Measurements from ENCODE around the gene GRK5. TPM values are rescaled to one million over a fixed set of nuclear protein-coding genes. Genes with fewer than 3 reads are reported as not detected.

GRK5 gene
- total and polyA plus RNA-seq, 9 of the 15 experiments (the other 6 are each of a cell fraction or from before 2014, with no cell fraction given), result 0.46 to 0.83 (median 0.67) TPM; not detected in 2

DNA sequence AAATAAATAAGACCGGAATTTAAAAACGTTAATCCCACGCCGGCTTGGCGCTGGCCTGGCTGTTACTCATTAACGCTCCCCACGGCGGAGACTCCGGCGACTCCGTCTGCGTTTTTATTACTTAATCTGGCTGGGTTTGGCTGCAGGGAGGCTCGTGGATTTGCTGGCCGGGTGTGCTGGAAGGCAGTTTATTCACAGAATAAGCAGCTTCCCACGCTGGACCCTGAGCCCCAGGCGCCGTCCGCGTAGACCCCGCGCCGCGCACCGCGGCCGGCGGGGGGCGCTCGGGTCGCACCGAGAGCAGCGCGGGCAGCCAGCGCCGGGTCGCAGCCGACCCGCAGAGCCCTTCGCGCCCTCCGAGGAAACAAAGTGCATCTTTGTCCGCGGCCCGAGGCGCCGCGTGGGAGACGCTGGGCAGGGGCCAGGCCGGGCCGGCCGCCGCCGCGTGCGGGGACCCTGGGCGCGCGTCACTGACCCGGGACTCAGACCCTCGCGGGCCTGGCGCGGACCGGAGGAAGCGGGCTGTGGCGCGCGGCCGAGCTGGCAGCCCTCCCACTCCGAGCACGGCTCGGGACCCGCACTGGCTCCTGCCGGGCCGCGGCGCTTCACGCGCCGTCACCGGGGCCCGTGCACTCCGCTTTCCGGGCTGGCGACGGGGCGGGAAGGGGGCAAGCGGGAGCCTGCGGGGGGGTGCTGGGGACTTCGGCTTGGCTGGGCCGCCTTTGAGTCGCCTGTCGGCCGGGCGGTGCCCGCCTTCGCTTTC is 587 bp upstream of the GRK5 start (continued):
- TF ChIP-seq, protein P1, sequence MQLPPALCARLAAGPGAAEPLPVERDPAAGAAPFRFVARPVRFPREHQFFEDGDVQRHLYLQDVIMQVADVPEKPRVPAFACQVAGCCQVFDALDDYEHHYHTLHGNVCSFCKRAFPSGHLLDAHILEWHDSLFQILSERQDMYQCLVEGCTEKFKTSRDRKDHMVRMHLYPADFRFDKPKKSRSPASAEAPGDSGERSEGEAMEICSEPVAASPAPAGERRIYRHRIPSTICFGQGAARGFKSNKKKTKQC (CRISPR knock-in tag; IDR thresholded peaks at IDR 0.05), result no peak
- 0 out of 2 replicates have a peak, but pooled peaks have one; percentile 32 for TF ChIP-seq STAG1 (CRISPR knock-in tag; IDR thresholded peaks at IDR 0.05; ENCODE audit: borderline replicate concordance)
- TF ChIP-seq FOXP1 (CRISPR knock-in tag; IDR thresholded peaks at IDR 0.05), result no peak
- TF ChIP-seq ZFP1 (CRISPR knock-in tag; IDR thresholded peaks at IDR 0.05), result no peak
- no peak for TF ChIP-seq ZNF780A (CRISPR knock-in tag; IDR thresholded peaks at IDR 0.05)
- TF ChIP-seq, protein P2, sequence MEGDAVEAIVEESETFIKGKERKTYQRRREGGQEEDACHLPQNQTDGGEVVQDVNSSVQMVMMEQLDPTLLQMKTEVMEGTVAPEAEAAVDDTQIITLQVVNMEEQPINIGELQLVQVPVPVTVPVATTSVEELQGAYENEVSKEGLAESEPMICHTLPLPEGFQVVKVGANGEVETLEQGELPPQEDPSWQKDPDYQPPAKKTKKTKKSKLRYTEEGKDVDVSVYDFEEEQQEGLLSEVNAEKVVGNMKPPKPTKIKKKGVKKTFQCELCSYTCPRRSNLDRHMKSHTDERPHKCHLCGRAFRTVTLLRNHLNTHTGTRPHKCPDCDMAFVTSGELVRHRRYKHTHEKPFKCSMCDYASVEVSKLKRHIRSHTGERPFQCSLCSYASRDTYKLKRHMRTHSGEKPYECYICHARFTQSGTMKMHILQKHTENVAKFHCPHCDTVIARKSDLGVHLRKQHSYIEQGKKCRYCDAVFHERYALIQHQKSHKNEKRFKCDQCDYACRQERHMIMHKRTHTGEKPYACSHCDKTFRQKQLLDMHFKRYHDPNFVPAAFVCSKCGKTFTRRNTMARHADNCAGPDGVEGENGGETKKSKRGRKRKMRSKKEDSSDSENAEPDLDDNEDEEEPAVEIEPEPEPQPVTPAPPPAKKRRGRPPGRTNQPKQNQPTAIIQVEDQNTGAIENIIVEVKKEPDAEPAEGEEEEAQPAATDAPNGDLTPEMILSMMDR (IDR thresholded peaks at IDR 0.05 in 2 of 3, conservative IDR thresholded peaks at IDR 0.05 in 1 of 3; ENCODE audit: insufficient read depth in 2 of 3, low read depth in 1 of 3, low read length in 3 of 3), result peak; percentile 59 to 75 (median 63)
- TF ChIP-seq POLR2H (tag; IDR thresholded peaks at IDR 0.05; ENCODE audit: low read depth), result no peak
- TF ChIP-seq, protein P3, sequence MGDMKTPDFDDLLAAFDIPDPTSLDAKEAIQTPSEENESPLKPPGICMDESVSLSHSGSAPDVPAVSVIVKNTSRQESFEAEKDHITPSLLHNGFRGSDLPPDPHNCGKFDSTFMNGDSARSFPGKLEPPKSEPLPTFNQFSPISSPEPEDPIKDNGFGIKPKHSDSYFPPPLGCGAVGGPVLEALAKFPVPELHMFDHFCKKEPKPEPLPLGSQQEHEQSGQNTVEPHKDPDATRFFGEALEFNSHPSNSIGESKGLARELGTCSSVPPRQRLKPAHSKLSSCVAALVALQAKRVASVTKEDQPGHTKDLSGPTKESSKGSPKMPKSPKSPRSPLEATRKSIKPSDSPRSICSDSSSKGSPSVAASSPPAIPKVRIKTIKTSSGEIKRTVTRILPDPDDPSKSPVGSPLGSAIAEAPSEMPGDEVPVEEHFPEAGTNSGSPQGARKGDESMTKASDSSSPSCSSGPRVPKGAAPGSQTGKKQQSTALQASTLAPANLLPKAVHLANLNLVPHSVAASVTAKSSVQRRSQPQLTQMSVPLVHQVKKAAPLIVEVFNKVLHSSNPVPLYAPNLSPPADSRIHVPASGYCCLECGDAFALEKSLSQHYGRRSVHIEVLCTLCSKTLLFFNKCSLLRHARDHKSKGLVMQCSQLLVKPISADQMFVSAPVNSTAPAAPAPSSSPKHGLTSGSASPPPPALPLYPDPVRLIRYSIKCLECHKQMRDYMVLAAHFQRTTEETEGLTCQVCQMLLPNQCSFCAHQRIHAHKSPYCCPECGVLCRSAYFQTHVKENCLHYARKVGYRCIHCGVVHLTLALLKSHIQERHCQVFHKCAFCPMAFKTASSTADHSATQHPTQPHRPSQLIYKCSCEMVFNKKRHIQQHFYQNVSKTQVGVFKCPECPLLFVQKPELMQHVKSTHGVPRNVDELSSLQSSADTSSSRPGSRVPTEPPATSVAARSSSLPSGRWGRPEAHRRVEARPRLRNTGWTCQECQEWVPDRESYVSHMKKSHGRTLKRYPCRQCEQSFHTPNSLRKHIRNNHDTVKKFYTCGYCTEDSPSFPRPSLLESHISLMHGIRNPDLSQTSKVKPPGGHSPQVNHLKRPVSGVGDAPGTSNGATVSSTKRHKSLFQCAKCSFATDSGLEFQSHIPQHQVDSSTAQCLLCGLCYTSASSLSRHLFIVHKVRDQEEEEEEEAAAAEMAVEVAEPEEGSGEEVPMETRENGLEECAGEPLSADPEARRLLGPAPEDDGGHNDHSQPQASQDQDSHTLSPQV (IDR thresholded peaks at IDR 0.05), result peak; percentile 39; the same call in 1 of the 2 replicates
- peak; percentile 87 for TF ChIP-seq ZBTB7A (IDR thresholded peaks at IDR 0.05; ENCODE audit: borderline replicate concordance, control insufficient read depth, low read depth, low read length)

All from K562 (cell line).